Neuron (in vitro differentiated cells): ENCODE measurements around the gene NKAIN4.
A peak's percentile ranks its signal among the peaks of the same experiment; 100 is the strongest.
"Not testable (repeated sequence)": the region's sequence is repeated elsewhere in the genome, so short reads cannot be mapped to it uniquely, and the experiment has no call there.

Experiments
- H2AFZ ChIP-seq: one replicate; pipeline ENCODE4 v1.6.1; 2013; ENCODE audit warnings: low read depth, mild to moderate bottlenecking, inconsistent platforms, low read length, moderate library complexity
- H3K27me3 ChIP-seq: one replicate; pipeline ENCODE4 v1.6.1; 2013; ENCODE audit warnings: low read length; ENCODE audit not compliant: insufficient read depth
- H3K36me3 ChIP-seq: one replicate; pipeline ENCODE4 v1.6.1; 2013; ENCODE audit warnings: low read length; ENCODE audit not compliant: insufficient read depth
- H3K4me1 ChIP-seq: one replicate; pipeline ENCODE4 v1.6.1; 2013; ENCODE audit warnings: low read length; ENCODE audit not compliant: insufficient read depth
- H3K4me3 ChIP-seq: 2 replicates; pipeline ENCODE4 v1.5.1; 2013; ENCODE audit warnings: mild to moderate bottlenecking, low read length, moderate library complexity
- H3K9me3 ChIP-seq: one replicate; pipeline ENCODE4 v1.6.1; 2013; ENCODE audit warnings: low read length

Gene NKAIN4

GRCh38 chr20:63232235-63233060 is 21.8 kb downstream of the NKAIN4 start:
- no peaks in the 10 kb centered on the region for H3K27me3 ChIP-seq
- no peak overlapping the region for H3K4me3 ChIP-seq
- peaks cover 42% of the 10 kb centered on the region for H3K4me1 ChIP-seq
- no peaks in the 10 kb centered on the region for H3K9me3 ChIP-seq
- no peaks in the 10 kb centered on the region for H3K36me3 ChIP-seq
- H2AFZ ChIP-seq = no peak overlapping the region

DNA sequence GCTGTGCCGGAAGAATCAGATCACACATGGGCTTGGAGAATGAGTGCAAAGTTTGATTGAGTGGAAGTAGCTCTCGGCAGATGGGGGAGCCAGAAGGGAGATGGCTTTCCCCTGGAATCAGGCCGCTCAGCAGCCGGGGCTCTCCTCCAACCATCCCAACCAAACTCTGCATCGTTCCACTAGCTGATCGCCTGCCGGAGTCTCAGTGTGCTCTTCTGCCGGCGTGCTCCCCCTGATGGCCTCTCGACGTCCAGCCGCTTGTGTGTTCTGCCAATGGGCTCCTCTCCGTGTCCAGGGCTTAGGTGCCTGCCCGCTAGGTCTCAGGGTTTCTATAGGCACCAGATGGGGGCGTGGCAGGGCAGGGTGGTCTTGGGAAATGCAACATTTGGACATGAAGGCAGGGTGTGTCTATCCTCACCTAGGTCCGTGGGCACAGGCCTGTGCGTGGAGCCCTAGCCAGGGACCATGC is 23.4 kb downstream of the NKAIN4 start:
- peaks cover 28% of the 10 kb centered on the region for H3K4me1 ChIP-seq
- H3K27me3 ChIP-seq = no peaks in the 10 kb centered on the region
- peak overlapping the region; percentile 30 for H2AFZ ChIP-seq
- no peaks in the 10 kb centered on the region for H3K9me3 ChIP-seq
- H3K36me3 ChIP-seq = no peaks in the 10 kb centered on the region
- peak overlapping the region; percentile 32 for H3K4me3 ChIP-seq

GRCh38 chr20:63228806-63229205 is 25.5 kb downstream of the NKAIN4 start:
- H3K4me1 ChIP-seq = peaks cover 24% of the 10 kb centered on the region
- H3K9me3 ChIP-seq = no peaks in the 10 kb centered on the region
- H2AFZ ChIP-seq = no peak overlapping the region
- no peaks in the 10 kb centered on the region for H3K27me3 ChIP-seq
- H3K36me3 ChIP-seq = no peaks in the 10 kb centered on the region
- no peak overlapping the region for H3K4me3 ChIP-seq

DNA sequence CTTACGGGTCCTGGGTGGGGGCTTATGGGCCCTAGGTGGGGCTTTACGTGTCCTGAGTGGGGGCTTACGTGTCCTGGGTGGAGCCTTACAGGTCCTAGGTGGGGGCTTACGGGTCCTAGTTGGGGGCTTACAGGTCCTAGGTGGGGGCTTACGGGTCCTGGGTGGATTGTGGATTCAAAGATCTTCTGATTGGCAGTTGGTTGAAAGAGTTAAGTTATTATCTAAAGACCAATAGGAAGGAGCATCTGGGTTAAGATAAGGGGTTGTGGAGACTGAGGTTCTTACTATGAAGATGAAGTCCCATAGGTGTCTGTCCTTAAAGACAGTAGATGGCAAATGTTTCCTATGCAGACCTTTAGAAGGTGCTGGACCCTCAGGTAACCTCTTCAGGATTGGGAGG is 27.0 kb downstream of the NKAIN4 start:
- no peaks in the 10 kb centered on the region for H3K9me3 ChIP-seq
- H3K27me3 ChIP-seq = peaks cover 8% of the 10 kb centered on the region
- H2AFZ ChIP-seq = no peak overlapping the region
- H3K4me3 ChIP-seq = no peak overlapping the region
- no peaks in the 10 kb centered on the region for H3K36me3 ChIP-seq
- peaks cover 23% of the 10 kb centered on the region for H3K4me1 ChIP-seq

DNA sequence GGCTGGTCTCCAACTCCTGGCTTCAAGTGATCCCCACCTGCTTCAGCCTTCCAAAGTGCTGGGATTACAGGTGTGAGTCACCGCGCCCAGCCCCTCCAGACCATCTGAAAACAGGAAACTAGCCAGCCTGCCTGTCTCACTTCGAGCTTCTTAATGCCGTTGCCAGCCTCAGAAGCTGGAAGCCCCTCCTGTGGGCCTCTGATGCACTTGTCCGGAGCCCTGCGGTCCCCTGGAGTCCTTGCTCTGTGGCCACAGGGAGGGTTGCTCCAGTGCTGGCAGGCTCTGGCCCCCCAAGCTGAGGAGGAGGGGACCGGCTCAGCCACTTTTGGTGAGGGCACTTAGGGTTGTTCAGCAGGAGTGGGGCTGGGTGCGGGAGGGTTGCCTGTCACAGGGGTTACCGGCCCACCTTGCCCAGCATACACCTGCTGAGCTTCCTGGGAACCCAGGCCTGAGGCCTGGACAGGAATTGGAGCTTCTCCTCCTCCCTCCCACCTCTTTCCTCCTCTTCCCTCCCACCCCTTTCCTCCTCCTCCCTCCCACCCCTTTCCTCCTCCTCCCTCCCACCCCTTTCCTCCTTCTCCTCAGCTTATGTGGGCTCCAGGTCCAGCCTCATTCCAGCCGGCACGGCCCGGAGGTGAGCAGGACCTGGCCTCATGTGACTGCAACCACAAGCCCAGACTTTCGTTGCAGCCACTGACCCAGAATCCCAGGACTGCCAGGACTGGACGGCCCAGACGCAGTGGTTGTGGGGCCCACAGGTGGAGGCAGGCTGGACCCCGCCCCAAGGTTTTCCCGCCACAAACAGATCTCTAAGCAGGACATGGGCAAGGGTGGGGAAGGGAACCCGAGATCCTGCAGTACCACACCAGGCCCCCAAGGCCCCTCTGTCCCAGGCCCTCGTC is 28.0 kb downstream of the NKAIN4 start:
- H3K9me3 ChIP-seq = no peaks in the 10 kb centered on the region
- H3K4me3 ChIP-seq = no peak overlapping the region
- peaks cover 17% of the 10 kb centered on the region for H3K27me3 ChIP-seq
- peaks cover 23% of the 10 kb centered on the region for H3K4me1 ChIP-seq
- no peak overlapping the region for H2AFZ ChIP-seq
- H3K36me3 ChIP-seq = no peaks in the 10 kb centered on the region

DNA sequence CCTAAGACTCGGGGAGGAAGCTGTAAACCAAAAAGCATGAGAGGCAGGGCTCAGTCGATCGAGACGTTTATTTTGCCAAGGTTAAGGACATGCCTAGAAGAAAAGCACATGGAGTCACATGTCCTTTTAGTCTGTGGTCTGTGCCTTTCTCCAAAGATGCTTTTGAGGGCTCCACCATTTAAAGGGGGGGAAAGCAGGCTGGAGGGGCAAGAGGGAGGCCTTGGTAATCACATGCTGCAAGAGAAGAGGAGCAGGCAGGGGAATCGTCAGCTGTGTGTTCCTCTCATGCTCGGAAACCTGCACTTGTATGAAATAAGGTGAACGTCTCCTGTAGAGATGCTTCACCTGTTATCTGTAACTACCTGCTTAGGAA is 29.2 kb downstream of the NKAIN4 start:
- Histone ChIP-seq H3K27me3 (peaks cover 28% of the 10 kb centered on the region), H3K36me3 (no peaks in the 10 kb centered on the region), H3K4me3 (no peak overlapping the region), H3K9me3 (no peaks in the 10 kb centered on the region), H2AFZ (no peak overlapping the region), H3K4me1 (peaks cover 16% of the 10 kb centered on the region)

DNA sequence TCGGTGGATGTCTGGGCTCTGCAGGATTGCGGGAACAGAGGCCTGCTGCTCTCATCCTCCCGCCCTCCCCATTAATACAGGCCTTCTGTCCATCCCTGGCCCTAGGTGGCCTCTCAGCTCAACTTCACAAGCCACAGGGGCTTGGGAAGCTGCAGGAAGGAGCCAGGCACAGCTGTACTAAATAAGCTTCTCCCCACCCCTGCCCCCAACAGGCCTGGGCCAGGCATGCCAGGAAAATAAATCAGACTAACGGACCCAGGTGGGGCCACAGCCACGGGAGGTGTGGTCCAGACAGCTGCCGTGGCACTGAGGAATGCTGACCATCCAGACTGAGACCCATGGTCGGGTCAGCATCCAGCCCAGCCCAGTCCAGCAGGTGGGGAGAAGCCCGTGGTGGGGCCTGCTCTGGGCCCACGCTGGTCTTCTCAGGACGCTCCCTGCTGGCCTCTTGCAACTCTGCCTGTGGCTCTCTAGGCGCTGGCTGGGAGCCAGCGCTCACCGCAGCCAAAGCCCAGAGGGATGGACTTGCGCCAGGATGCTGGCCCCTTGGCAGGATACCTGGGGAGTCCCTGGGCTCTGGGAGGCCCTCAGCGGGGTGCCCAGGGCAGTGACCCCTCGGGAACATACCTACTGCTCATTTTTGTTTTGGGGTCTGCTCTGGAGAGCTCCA is 29.7 kb downstream of the NKAIN4 start:
- H3K27me3 ChIP-seq = peaks cover 34% of the 10 kb centered on the region
- no peak overlapping the region for H3K4me3 ChIP-seq

DNA sequence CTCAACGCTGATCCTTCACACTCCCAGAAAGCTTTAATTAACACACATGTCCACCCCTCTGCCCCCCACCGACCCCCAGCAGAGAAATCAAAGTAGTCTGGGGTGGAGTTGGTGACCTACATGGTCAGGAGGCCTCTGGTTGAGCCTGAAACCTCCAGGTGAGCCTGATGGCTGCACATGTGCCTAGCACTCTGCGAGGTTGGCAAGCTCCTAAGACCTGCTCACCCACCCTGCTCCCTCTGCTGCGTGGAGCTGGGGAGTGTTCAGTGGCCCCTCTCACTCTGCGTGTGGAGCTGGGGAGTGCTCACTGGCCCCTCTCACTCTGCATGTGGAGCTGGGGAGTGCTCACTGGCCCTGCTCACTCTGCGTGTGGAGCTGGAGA is 30.4 kb downstream of the NKAIN4 start:
- no peak overlapping the region for H2AFZ ChIP-seq
- no peaks in the 10 kb centered on the region for H3K36me3 ChIP-seq
- no peak overlapping the region for H3K4me3 ChIP-seq
- H3K9me3 ChIP-seq = no peaks in the 10 kb centered on the region
- peaks cover 10% of the 10 kb centered on the region for H3K4me1 ChIP-seq
- peaks cover 36% of the 10 kb centered on the region for H3K27me3 ChIP-seq

More for the DNA sequence above, 29.7 kb downstream of the NKAIN4 start:
- Histone ChIP-seq H3K4me1 (peaks cover 11% of the 10 kb centered on the region), H2AFZ (no peak overlapping the region), H3K36me3 (no peaks in the 10 kb centered on the region), H3K9me3 (no peaks in the 10 kb centered on the region)

- Histone ChIP-seq H3K36me3 (no peaks in the 10 kb centered on the region), H2AFZ (no peak overlapping the region), H3K27me3 (peaks cover 36% of the 10 kb centered on the region), H3K9me3 (no peaks in the 10 kb centered on the region), H3K4me3 (no peak overlapping the region), H3K4me1 (peaks cover 10% of the 10 kb centered on the region)
Measured at GRCh38 chr20:63223121-63223825, 31.0 kb downstream of the NKAIN4 start.

- Histone ChIP-seq H3K36me3 (no peaks in the 10 kb centered on the region), H3K9me3 (no peaks in the 10 kb centered on the region), H3K4me1 (peaks cover 10% of the 10 kb centered on the region), H2AFZ (no peak overlapping the region), H3K4me3 (no peak overlapping the region), H3K27me3 (peaks cover 36% of the 10 kb centered on the region)
Measured at GRCh38 chr20:63222541-63222940, 31.7 kb downstream of the NKAIN4 start.

DNA sequence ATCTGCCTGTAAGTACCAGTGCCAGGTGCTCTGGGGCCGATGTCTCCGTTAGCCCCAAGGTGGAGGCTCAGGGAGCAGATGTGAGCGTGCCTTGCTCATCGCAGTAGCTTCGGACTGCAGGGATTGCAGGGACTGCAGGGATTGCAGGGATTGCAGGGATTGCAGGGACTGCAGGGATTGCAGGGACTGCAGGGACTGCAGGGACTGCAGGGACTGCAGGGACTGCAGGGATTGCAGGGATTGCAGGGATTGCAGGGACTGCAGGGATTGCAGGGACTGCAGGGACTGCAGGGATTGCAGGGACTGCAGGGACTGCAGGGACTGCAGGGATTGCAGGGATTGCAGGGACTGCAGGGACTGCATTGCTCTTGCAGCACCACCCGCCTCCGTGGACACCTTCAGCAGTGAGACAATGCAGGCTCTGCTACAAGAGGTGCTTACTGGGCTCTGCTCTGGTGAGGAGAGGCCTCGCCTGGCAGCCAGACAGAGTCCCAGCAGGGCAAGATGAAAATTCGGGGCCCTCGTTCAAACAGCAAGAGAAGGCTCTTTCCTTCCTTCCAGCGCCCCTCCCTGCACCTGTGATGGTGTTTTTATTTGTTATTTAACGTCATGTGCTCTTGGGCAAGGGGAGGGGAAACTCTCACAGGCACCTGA is 32.7 kb downstream of the NKAIN4 start:
- H2AFZ ChIP-seq, H3K36me3 ChIP-seq, H3K4me3 ChIP-seq, H3K9me3 ChIP-seq: not testable (repeated sequence)
- Histone ChIP-seq H3K27me3 (peaks cover 36% of the 10 kb centered on the region), H3K4me1 (peaks cover 15% of the 10 kb centered on the region)

- Histone ChIP-seq H3K27me3 (peaks cover 36% of the 10 kb centered on the region), H3K4me3 (no peak overlapping the region), H2AFZ (no peak overlapping the region), H3K36me3 (no peaks in the 10 kb centered on the region), H3K4me1 (peaks cover 16% of the 10 kb centered on the region), H3K9me3 (no peaks in the 10 kb centered on the region)
Measured at GRCh38 chr20:63220696-63221399, 33.4 kb downstream of the NKAIN4 start.
